ENCODE results near the gene SAPCD1.

- TF ChIP-seq POLR2A (IDR thresholded peaks at IDR 0.05; ENCODE audit: low read length) (no peak), GATA1 (IDR thresholded peaks at IDR 0.05; ENCODE audit: low read depth, low read length) (no peak)
These were observed 23.0 kb downstream of the SAPCD1 start for GRCh38 chr6:31785475-31785874.

Measured in erythroblast (primary cell).